ENCODE data around the gene MEIOB.
A peak's percentile ranks its signal among the peaks of the same experiment; 100 is the strongest.

The MEIOB gene

DNA sequence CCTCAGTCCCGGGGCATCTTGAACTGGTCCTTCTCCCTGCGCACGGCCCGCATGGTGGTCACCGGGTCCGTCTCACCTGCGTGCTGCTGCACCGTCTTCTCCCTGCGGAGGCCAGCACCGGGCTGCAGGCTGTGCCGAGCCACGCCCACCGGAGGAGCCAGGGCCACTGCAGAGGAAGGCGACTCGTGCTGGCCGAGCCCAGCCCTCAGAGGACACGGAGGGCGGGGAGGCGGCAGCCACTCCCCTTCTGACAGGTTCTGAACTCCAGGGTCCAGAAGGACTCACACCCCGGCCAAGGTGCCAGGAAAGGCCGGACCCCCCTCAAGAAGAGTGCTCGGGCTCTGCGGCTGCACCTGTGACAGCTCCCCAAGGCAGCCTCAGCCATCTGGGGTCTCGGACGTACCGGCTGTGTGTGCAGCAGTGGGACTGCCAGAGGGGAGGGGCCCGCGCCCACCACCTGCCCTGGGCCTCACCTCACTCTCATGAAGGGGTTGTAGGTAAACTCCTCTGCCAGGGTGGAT lies 62.6 kb downstream of the MEIOB start:
- no peak for DNase-seq

DNA sequence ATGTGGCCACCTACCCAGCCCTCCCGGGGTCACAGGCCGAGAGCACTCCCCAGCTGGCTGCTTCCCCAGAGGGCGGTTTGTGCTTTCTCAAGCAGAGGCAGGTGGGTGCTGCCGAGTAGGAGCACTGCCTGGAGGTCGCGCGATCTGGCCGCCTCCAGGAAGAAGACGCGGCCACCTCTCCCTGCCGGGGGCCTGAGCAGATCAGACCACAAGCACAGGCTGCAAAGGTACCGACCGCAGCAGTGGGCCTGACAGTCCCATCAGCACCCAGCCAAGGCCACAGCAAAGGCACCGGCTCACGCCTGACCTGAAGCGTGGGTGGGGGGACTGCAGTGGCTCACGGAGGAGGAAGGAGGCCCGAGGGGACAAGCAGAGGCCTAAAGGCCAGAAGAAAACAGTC lies 63.3 kb downstream of the MEIOB start:
- DNase-seq, result no peak

DNA sequence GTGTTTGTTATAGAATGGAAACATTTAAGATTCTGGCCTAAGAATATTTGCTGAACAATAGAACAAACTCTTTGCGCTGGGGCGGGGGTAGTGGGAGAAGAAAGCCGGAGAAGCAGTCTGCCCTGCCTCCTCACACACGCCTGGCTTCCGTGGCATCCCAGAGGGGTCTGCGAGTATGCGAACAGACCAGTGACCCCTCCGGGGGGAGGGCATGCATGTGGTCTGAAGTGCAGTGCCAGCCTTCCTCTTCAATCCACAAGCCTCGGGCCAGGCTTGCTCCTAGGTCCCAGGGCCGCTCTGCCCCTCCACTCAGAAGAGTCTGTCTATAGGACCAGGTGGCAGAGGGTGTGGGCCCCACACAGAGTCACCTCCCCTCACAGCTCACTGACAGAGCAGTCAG lies 64.3 kb downstream of the MEIOB start:
- no peak for DNase-seq

DNA sequence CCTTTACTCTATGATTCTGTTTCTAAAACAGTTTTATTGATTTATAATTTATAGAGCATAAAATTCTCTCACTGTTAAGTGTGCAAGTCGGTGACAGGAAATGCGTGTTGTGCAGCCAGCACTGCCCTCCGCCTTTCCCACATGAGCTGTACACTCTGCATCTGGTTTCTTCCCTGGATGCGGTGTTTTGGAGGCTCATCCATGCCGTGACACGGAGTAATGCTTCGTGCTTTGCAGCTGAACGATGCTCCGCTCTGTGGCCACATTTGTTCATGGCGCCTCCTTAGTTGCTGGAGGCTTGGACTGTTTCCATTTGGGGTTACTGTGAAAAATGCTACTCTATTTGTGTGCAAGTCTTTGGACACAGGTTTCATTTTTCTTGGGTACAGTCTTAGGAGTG lies 71.3 kb downstream of the MEIOB start:
- DNase-seq, result no peak

DNA sequence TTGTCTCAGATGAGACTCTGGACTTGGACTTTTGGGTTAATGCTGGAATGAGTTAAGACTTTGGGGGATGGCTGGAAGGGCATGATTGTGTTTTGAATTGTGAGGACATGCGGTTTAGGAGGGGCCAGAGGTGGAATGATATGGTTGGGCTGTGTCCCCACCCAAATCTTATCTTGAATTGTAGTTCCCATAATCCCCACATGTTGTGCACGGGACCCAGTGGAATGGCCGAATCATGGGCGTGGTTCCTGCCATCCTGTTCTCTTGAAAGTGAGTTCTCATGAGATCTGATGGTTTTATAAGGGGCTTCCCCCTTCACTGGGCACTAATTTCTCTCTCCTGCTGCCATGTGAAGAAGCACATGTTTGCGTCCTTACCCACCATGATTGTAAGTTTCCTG lies 72.7 kb downstream of the MEIOB start:
- peak; percentile 47 for DNase-seq

DNA sequence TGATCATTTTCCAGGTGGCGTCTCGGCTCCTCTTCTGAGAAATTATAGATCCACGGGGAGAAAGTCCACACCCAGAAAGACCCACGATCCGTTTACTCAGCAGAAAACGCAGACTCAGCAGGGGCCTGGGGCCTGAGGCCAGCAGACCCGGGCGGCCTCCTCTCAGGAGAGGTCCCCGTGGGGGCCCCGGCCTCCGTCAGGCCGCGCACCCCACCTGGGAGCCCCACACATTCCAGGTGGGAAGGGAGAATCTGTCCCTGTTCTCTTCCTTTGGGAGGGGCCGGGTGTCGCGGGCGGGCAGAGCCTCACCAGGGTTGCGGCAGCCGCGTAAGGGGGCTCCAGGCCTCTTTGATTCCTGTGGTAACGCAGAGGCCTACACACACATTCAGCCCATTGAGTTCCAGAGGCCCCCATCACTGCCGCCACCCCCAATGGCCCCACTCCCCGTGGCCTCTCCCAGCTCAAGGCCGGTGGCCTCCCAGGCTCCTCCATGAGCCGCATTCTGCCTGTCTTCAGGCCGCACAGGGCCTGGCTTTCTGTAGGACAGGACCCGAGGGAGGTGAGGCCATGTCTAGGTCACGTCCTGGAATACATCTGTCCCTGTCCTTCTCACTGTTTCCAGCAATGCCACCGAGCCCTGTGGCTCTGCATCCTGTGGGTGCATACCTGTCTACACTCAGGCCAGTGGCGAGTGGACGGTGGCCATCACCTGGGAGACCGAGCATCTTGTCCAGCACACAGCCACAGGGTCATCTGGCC lies 76.9 kb downstream of the MEIOB start:
- no peak for DNase-seq

DNA sequence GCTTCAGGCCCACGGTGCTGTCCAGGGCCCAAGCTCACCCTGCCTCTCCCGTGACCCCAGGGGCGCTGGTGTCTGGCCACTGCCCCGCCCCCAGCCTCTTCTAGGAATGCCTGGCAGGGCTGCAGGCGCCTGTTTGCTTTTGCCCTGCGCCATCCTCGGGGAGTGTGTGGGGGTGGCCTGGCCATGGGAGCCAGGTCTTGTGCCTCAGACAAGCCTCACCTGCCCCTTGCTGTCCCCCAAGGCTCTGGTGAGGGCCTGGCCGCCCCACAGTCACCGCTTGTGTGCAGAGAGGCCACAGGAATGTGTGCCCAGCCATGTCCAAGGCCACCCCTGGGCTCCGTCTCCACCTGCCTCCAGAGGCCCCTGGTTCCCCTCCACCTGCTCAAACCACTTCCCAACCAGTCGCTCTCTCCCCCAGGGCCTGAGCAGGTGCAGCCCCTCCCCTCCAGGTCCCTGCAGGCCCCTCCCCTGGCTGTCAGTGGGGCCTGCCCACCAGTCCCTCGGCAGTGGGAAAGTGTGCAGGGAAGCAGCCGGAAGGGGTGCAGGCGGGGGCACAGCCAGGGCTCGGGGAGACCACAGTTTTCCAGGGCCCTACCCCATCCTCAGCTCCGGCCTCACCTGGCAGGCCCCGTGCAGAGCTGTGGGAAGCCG lies 77.6 kb downstream of the MEIOB start:
- DNase-seq, result no peak

DNA sequence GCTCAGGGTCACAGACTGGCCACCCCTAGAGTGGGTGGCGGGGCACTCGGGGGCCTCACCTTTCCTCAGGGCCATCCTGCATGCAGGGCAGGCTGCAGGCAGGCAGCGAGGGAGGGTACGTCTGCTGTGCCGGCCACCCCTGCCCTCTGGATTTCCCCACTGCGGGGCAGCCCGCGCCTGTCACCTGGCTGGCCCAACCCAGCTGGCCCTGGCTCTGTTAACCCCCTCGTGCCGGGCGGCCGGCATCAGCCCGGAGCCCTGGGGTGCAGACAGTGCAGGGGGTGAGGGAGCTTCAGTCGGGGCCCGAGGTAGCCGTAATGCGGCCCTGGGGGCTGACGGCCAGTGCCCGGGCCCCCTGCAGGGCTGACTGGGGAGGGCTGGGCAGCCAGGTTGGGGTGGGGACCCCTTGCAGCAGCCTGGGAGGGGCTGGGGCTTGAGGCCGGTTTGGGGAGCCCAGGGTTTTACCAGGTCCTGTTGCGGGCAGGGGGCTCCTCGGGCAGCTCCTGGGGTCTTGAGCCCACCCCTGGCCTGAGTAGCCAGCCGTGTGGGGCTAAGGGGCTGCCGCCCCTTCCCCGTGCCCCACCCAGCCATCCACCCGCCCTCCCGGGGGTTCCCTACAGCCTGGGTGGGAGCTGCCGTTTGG lies 78.3 kb downstream of the MEIOB start, which contains the start of gene IGFALS:
IGFALS (minus strand) TSS at position 128 of the 643 bp plus-strand sequence; CDS start at position 75, 53 bp downstream.
- no peak for DNase-seq

DNA sequence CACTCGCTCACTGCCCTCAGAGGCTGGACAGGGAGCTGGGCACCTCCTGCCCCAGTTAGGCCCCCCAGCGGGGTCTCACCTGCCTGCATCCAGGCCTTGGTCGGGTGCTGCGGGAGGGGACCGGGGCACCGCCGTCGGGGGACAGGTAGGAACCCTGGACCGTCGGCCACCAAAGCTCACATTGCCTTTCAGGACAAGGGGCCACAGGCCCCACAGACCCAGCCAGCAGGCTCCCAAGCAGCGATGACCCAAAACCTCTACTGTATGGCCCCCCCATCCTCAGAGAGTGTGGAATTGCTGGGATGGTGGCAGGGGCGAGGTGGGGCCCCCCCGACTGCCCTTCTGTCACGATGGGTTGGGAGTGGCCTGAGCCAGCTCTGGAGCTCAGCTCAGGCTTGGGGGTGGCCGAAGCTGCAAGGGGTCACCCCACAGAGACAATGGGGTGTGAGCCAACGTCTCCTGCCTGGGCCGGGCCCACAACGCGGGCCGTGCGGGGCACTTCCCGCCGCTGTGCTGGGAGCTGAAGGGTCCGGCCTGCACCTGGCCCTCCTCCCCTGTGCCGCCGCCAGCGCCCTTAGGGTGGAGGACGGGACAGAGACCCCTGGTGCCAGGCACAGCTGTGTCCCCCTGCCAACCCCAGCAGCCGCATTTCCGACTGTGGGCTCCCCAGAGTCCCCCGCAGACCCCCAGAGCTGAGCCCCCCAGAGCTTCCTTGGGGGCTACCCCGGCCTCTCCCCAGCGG lies 79.0 kb downstream of the MEIOB start:
- DNase-seq, result no peak

DNA sequence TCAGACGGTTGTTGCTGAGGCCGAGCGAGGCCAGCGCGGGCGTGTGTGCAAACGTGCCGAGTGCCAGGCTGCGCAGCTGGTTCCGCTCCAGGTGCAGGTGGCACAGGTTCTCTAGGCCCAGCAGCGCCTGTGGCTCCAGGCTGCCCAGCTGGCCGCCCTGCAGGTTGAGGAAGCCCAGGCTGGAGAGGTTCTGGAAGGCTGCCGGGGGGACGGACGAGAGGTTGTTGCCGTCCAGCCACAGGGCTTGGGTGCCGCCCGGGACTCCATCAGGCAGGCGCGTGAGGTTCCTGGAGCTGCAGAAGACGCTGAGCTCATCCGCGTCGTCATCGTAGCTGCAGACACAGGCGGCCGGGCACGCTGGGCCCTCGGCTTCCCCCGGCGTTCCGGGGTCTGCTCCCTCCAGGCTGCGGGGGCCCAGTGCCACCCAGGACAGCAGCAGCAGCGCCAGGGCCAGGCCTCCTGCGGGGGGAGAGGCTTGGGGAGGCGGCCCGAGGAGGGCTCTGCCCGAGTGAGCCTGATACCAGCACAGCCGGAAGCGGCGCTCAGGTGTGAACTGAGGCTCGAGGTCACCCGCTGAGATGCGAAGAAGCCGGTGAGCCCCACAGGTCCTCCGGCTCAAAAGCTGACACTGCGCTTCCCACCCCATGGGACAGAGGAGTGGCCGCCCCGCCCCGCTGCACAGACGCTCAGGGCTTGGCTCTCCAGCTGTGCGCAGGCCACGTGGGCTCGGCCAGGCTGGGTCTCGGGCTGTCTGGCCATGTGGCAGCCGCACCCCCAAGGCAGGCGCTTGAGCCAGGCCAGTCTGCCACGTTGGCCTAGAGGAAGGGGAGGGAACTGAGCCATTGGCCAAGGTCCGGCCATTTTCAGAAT lies 79.8 kb downstream of the MEIOB start:
- DNase-seq, result no peak

DNA sequence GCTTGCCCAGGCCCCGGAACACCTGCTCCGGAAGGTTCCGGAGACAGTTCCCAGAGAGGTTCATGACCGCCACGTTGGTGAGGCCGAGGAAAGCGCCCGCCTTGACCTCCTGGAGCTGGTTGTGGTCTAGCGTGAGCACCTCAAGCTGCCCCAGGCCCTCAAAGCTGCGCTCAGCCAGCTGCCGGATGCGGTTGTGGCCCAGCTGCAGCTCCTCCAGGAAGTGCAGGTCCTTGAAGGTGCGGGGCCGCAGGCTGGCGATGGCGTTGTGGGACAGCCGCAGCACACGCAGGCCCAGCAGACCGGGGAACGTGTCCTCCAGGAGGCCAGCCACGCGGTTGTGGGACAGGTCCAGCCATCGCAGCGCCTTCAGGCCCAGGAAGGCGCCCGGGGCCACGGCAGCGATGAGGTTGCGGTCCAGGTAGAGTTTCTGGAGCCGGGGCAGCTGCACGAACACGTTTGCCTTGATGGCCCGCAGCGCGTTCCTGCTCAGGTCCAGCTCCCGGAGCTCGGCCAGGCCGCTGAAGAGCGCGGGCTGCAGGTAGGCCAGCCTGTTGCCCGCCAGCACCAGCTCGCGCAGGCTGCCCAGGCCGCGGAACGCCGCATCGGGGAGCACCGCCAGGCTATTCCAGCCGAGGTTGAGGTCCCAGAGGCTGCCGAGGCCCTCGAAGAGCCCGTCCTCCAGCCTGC lies 80.6 kb downstream of the MEIOB start:
- no peak for DNase-seq

DNA sequence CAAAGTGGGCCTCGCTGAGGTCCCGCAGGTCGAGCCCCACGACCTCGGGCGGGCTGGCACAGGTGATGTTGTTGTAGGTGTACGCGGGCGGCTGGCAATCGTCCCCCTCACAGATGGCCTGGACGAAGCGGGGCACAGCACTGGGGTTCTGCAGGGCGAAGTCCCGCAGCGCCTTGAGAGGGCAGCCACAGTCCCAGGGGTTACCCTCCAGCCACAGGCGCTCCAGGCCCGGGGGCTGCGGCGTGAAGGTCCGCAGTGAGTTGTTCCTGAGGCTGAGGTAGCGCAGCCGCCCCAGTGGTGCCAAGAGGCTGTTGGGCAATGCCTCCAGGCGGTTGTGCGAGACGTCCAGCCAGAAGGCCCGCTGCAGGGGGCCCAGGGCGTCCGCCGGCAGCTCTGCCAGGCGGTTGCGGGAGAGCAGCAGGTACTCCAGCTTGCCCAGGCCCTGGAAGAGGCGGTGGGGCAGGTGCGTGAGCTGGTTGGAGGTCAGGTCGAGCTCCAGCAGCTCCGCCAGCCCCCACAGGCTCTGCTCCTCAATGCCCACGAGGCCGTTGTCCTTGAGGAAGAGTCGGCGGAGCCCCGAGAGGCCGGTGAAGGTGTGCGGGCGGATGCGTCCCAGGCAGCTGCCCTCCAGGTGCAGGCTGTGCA lies 81.2 kb downstream of the MEIOB start:
- DNase-seq, result no peak

DNA sequence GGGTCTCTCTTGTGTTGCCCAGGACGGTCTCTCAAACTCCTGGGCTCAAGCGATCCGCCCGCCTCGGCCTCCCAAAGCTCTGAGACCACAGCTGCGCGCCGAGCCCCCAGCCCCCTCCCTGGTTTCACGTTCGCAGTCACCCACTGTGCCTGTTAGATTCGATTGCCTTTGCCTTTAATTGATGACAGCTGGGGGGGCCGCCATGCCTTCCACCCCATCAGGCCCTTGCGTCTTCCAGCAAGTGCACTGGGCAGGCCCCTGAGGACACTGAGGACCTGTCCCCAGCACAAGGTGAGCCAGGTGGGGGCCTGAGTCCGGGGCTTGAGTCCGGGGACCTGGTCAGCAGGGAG lies 81.7 kb downstream of the MEIOB start:
- no peak for DNase-seq

DNA sequence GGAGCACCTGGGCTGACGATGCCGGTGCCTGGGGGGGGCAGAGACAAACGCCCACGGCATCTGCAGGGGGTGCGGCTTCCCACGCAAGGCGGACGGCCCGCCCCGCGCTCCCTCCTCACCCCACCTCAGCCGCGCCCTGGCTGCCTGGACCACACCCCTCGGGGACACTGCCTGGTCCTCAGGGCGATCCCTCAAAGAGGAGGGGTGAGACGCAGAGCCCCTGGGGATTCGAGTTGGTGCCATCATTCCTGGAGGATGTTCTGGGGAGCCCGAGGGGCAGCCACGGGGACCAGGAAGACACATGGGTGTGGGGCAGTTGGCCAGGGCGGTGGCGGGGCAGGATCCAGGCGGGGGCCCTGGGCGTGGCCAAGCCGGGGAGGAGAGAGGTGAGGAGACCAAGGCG lies 82.3 kb downstream of the MEIOB start:
- no peak for DNase-seq

DNA sequence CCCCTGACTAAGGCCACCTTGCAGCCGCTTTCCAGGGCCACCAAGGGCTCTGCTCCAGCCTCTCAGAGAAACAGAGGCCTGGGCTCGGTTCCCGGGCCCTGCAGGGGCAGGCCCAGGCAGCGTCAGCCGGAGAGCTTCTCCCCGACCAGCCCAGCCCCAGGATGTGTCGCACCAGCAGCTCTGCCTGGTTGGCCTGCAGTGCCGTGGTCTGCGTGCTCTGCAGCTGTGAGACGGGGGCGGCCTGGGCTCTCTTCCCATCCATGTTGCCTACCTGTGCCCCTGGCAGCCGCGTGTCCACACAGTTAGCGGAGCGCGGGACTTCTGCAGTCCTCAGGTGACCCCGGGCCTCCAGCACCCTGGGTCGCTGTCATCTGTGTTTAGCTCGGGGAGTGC lies 83.3 kb downstream of the MEIOB start:
- DNase-seq, result no peak

DNA sequence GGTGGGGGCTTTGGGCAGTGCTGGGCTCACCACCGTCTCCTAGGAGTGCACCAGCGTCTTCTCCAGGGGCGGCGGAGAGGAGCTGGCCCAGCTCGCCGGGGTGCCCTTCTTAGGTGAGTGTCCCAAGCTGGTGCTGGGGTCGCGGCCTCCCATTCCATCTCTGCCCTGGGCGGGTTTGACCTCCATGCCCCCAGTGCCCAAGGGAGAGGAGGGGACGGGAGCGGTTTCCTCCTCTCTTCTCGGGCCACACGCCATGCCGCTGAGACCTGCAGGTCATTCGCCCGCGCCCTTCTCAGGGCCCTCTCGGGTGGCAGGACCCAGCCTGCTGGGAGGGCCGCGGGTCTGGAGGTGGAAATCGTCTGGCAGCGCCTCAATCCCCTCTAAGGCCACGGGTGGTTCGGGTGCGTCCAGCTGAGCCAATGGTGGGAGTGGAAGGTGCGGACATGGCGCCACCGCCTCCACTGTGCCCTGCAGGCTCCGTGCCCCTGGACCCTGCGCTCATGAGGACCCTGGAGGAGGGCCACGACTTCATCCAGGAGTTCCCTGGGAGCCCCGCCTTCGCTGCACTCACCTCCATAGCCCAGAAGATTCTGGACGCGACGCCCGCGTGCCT lies 83.8 kb downstream of the MEIOB start:
- no peak for DNase-seq

DNA sequence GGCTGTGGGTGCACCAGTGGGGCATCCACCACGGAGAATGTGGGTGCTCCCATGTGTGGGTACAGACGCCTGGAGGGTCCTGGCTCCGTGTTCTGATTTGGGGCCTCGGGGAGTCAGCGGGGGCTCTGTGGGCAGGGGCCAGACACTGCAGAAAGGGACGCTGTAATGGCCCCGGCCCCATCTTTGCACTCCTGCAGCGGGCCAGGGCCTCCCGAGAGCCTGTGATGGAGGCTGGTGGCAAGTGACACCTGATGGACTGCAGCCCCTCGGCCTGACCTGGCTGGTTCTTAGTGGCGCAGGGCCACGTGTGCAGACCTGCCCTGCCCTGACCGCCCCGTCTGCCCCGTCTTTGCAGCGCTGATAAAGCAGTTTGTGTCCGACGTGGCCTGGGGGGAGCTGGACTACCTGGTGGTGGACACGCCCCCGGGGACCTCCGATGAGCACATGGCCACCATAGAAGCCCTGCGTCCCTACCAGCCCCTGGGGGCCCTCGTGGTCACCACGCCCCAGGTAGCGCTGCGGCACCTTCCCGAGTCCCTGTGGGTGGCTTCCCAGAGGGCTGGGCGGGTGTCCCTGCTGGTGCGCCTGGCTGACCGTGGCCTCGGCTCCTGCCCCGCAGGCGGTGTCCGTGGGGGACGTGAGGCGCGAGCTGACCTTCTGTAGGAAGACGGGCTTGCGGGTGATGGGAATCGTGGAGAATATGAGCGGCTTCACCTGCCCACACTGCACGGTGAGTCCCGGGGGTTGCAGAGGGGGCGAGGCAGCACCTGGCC lies 84.5 kb downstream of the MEIOB start:
- no peak for DNase-seq

DNA sequence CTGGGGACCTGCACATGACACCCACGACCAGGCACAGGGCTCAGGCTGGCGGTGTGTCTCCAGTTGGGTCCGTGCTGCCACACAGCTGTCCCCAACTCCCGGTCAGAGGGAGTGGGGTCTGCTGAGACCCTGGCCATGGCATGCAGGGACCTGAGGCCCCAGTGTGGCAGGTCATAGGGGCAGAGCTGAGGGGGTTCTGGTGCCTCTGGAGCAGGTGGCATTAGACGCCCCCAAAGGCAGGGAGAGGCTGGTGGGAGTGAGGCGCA lies 85.0 kb downstream of the MEIOB start:
- DNase-seq, result no peak

DNA sequence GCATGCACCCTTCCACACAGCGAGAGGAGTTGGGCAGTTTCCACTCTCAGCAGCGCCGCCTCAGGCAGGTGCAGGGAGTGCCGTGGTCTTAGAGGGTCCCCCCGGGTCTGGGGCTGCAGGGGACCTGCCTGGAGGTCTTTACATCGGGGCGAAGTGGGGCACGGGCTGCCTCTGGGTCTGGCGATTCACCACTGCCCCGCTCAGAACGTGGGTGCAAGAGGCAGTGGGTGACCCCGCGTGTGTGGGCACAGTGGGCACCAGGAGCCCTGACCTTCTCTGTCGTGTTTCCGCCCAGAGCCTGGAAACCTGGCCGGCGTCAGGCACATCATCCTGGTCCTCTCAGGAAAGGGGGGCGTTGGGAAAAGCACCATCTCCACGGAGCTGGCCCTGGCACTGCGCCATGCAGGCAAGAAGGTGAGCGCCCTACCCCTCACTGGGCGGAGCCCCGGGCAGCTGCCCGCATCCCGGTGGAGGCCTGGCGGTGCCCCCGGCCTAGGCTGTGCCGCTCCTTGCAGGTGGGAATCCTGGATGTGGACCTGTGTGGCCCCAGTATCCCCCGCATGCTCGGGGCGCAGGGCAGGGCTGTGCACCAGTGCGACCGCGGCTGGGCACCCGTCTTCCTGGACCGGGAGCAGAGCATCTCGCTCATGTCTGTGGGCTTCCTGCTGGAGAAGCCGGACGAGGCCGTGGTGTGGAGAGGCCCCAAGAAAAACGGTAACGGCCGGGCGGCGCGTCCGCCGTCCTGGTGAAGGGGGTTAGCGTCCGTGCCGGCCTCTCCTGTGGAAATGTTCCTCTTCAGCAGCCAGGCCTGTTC lies 85.5 kb downstream of the MEIOB start:
- DNase-seq, result no peak
